ENCODE data around the gene DYRK3.

The DYRK3 gene

DNA sequence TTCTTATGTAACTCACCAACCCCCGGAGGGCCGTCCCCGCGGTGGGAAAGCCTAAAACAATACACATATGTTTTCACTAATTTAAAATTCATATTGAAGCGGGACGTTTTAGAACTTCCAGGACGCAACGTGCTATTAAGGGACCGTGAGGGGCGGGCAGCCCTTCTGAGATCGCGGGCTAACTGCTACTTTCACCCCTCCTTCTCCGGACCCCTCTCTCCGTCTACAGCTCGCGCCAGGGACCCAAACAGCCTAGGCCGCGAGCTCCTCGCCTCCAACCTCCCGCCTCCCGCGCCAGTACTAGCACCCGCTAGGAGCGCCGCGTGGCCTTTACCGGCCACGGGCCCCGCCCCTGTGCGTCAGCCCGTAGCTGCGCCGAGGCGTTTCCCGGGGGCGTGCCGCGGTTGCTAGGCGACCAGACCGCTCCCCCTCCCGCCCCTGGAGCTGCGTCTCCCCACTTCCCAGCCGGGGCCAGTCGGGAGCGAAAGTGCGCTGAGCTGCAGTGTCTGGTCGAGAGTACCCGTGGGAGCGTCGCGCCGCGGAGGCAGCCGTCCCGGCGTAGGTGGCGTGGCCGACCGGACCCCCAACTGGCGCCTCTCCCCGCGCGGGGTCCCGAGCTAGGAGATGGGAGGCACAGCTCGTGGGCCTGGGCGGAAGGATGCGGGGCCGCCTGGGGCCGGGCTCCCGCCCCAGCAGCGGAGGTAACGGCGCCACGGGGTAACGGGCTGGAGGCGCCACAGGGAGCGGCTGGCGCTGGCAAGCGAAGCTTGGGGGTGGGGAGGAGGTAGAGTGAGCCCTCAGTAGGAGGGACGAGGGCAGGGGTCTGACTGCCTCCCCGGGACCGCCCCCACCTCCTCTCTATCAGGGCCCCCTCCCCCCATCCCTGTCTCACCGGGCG lies at the start of gene DYRK3:
Gene DYRK3 (plus strand): TSS at position 457 of the 898 bp plus-strand sequence. CDS start 168 bp downstream, at position 625.
- TF ChIP-seq JUND (IDR thresholded peaks at IDR 0.05; ENCODE audit: low read depth): no peak
- in situ Hi-C loops (cut with HindIII; ENCODE audit: low pct_unique_long_range_greater_than_20kb, low sequenced_read_pairs): no loop called here
- DNase-seq (ENCODE audit: low read depth in 1 of 2, low spot score in 1 of 2): peak; percentile 92 to 95

DNA sequence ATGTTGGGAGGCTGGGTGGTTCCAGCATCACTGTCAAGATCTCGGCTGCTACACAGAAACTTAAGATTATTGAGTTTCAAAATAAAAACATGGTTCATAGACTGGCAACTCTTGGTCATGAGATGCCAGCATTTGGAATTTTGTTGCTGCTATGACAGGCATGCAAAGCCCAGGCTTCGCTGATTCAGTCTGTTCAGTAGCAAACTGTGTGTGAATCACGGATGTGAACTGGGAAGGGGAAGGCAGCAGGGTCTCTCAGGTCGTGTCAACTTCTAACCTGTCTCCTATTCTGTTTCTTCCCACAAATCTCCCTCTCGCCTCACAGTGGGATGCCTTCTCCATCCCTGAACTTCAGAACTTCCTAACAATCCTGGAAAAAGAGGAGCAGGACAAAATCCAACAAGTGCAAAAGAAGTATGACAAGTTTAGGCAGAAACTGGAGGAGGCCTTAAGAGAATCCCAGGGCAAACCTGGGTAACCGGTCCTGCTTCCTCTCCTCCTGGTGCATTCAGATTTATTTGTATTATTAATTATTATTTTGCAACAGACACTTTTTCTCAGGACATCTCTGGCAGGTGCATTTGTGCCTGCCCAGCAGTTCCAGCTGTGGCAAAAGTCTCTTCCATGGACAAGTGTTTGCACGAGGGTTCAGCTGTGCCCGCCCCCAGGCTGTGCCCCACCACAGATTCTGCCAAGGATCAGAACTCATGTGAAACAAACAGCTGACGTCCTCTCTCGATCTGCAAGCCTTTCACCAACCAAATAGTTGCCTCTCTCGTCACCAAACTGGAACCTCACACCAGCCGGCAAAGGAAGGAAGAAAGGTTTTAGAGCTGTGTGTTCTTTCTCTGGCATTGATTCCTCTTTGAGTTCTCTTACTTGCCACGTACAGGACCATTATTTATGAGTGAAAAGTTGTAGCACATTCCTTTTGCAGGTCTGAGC lies 48.6 kb upstream of the DYRK3 start:
- DNase-seq (ENCODE audit: low read depth in 1 of 2, low spot score in 1 of 2): peak; percentile 69 to 89
- in situ Hi-C loops (cut with HindIII; ENCODE audit: low pct_unique_long_range_greater_than_20kb, low sequenced_read_pairs): no loop called here
- no peak for TF ChIP-seq JUND (IDR thresholded peaks at IDR 0.05; ENCODE audit: low read depth)

DNA sequence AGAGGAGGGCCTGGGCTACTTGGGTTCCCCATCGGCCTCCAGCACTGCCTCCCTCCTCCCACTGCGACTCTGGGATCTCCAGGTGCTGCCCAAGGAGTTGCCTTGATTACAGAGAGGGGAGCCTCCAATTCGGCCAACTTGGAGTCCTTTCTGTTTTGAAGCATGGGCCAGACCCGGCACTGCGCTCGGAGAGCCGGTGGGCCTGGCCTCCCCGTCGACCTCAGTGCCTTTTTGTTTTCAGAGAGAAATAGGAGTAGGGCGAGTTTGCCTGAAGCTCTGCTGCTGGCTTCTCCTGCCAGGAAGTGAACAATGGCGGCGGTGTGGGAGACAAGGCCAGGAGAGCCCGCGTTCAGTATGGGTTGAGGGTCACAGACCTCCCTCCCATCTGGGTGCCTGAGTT lies 47.4 kb upstream of the DYRK3 start:
- in situ Hi-C loops (cut with HindIII; ENCODE audit: low pct_unique_long_range_greater_than_20kb, low sequenced_read_pairs): no loop called here
- no peak for TF ChIP-seq JUND (IDR thresholded peaks at IDR 0.05; ENCODE audit: low read depth)
- DNase-seq (ENCODE audit: low read depth in 1 of 2, low spot score in 1 of 2): no peak

DNA sequence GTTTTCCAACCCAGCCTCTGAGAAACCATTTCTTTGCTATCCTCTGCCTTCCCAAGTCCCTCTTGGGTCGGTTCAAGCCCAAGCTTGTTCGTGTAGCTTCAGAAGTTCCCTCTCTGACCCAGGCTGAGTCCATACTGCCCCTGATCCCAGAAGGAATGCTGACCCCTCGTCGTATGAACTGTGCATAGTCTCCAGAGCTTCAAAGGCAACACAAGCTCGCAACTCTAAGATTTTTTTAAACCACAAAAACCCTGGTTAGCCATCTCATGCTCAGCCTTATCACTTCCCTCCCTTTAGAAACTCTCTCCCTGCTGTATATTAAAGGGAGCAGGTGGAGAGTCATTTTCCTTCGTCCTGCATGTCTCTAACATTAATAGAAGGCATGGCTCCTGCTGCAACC lies 46.8 kb upstream of the DYRK3 start:
- in situ Hi-C loops (cut with HindIII; ENCODE audit: low pct_unique_long_range_greater_than_20kb, low sequenced_read_pairs): no loop called here
- no peak for TF ChIP-seq JUND (IDR thresholded peaks at IDR 0.05; ENCODE audit: low read depth)
- no peak for DNase-seq (ENCODE audit: low read depth in 1 of 2, low spot score in 1 of 2)

DNA sequence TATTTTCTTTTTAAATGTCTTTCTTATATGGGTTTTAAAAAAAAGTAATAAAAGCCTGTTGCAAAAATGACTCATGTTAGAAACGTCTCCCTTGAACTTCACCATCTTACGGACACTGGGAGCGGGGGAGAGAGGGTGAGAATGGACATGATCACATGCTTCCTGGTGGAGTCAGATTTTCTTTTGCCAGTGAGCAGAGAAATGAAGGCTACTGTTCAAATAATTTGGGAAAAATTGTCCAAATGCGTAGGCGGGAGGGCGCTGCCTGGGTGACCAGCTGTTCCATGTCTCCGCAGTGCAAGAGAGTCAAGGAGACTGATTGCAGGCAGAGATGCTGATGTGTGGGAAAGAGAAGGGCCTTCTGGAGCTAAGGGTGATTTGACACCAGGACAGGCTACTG lies 46.1 kb upstream of the DYRK3 start:
- TF ChIP-seq JUND (IDR thresholded peaks at IDR 0.05; ENCODE audit: low read depth): no peak
- in situ Hi-C loops (cut with HindIII; ENCODE audit: low pct_unique_long_range_greater_than_20kb, low sequenced_read_pairs): no loop called here
- DNase-seq (ENCODE audit: low read depth in 1 of 2, low spot score in 1 of 2): no peak

DNA sequence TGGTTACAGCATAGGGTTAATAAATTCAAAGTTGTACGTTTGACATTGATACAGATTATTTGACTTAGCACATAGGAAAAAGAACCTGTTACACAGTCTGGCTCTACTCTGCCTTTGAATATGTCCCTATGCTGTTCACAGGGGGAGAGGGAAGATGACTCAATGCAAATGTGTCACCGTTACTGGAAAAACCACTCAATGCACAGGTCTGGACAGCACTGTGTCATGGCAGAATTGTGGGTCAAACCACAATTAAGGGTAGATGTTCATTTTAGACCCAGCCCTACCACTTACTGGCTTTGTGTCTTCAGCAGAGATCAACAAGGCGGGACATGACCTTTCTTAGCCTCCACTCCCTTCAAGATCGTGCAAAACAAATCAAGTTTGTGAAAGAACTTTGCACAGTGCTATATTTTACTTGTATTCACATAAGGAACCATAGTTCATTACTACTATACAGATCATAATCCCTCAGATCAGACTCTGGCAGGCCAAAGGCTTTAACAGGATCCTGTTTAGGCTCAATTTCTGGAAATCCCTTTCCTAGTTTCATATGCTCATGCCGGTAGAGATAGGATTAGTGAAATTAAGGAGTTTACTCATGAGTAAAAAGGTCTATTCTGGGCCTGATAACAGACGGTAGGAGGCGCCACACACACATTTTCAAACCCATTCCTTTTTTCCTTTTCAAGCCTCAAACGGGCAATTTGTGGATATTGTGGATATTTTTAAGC lies 45.1 kb upstream of the DYRK3 start:
- DNase-seq (ENCODE audit: low read depth in 1 of 2, low spot score in 1 of 2): no peak
- no peak for TF ChIP-seq JUND (IDR thresholded peaks at IDR 0.05; ENCODE audit: low read depth)
- in situ Hi-C loops (cut with HindIII; ENCODE audit: low pct_unique_long_range_greater_than_20kb, low sequenced_read_pairs): no loop called here

DNA sequence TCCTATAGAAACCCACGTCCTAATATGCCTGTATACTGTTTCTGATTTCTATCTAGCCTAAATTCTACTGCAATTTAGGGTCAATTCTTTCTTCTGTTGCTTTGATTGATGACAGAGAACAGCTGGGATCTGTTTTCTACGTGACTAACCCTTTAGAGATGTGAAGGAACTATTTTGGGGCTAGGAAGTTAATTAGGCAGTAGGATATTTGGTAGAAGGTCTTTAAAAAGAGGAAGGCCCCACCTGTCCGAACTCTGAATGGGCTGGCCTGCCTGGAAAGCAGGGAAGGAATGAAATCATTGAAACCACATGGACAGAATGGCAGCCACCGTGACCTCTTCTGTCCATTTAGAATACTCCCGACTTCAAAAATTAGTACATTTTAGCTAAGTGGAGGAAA lies 44.1 kb upstream of the DYRK3 start:
- no peak for DNase-seq (ENCODE audit: low read depth in 1 of 2, low spot score in 1 of 2)
- in situ Hi-C loops (cut with HindIII; ENCODE audit: low pct_unique_long_range_greater_than_20kb, low sequenced_read_pairs): no loop called here

DNA sequence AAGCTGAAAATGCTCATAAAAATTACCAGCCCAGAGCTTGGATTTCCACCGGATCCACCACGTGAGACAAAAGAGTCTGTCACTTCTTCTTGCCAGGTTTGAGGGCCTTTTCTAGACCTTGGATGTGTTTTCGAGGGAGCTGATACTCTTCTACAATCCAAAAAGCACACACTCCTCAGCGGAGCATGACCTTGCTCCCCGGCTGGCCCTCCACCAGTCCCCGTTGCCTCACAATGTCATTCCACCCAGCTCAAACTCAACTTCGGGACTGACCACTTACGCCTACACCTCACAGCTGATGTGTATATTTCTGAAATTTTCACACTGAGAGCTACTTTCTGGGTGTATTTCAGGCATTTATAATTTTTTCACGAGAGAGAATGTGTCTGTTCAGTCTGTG lies 43.6 kb upstream of the DYRK3 start:
- in situ Hi-C loops (cut with HindIII; ENCODE audit: low pct_unique_long_range_greater_than_20kb, low sequenced_read_pairs): no loop called here
- DNase-seq (ENCODE audit: low read depth in 1 of 2, low spot score in 1 of 2): no peak
- TF ChIP-seq JUND (IDR thresholded peaks at IDR 0.05; ENCODE audit: low read depth): no peak

More for the DNA sequence above, 44.1 kb upstream of the DYRK3 start:
- no peak for TF ChIP-seq JUND (IDR thresholded peaks at IDR 0.05; ENCODE audit: low read depth)

DNA sequence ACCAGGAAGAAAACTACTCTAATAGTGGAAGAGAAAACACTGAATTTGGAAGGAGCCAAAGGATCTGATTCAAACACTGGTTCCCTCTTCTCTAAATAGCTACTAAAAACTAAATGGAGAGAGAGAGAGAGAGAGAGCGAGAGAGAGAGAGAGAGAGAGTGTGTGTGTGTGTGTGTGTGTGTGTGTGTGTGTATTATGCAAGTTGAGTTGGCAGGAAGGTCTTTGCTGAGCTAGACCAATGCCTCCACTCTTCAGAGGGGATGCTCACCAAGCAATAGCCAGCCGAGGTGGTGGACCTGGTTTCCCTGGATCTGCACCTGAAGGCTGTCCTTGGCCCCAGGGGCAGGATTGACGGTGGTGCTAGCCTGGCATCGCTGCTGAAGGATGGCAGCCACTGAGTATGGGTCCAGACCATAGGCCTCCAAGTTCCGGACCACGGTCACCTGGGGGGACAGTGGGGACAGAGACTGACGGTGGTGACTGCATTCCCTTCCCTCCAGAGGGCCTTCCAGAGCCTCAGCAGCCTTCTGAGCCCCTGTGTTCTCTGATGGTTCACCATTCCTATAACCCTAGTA lies 41.9 kb upstream of the DYRK3 start:
- no peak for TF ChIP-seq JUND (IDR thresholded peaks at IDR 0.05; ENCODE audit: low read depth)
- DNase-seq (ENCODE audit: low read depth in 1 of 2, low spot score in 1 of 2): no peak
- in situ Hi-C loops (cut with HindIII; ENCODE audit: low pct_unique_long_range_greater_than_20kb, low sequenced_read_pairs): no loop called here

DNA sequence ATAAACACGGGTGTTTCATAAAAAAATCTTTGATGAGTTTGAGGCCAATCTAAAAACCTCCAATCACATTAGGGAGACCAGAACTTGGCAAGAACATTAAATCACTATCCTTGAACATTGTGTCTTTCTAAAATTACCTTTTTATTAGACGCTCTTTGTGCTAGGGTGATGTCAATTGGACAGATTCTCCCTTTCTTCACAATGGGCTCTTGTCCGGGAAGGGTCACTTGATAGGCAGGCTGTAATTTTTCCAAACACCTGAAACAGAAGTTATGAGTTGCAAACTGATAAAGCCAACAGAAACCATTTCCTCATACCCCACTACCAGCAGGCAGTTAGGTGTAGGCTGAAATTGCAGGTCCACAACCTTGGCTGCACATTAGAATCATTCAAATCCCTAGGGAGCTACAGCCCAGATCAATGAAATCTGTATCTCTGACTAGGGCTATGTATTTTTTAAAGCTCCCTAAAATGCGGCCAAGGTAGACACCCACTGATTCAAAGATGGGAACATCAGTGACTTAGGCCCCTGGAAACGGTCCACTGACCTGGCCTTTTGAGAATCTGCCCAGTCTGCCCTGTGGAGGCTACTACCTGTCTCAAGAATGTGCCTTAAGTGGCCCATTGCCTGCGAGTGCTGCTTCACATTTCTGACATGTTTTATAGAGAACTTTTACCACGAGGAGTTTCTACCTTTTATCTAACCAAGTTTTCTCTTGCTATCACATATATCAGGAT lies 39.6 kb upstream of the DYRK3 start:
- DNase-seq (ENCODE audit: low read depth in 1 of 2, low spot score in 1 of 2): no peak
- in situ Hi-C loops (cut with HindIII; ENCODE audit: low pct_unique_long_range_greater_than_20kb, low sequenced_read_pairs): no loop called here
- TF ChIP-seq JUND (IDR thresholded peaks at IDR 0.05; ENCODE audit: low read depth): no peak

DNA sequence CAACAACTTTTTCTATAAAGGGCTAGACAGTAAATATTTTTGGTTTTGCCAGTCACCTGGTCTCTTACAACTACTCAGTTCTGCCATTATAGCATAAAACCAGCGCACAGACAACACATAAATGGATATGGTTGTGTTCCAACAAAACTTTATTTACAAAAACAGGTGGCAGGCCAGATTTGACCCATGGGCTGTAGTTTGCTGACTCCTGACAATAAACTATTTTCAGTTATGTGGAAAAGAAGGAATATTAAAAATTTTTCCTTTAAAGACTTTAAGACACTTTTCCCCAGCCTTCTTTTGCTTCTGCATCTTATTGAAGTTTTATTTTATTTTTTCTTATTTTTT lies 39.0 kb upstream of the DYRK3 start:
- in situ Hi-C loops (cut with HindIII; ENCODE audit: low pct_unique_long_range_greater_than_20kb, low sequenced_read_pairs): no loop called here
- no peak for DNase-seq (ENCODE audit: low read depth in 1 of 2, low spot score in 1 of 2)
- TF ChIP-seq JUND (IDR thresholded peaks at IDR 0.05; ENCODE audit: low read depth): no peak

Measured in T47D (cell line).